GM21786 (cell line): Measurements from ENCODE around the gene TSHZ2.
A peak's percentile ranks its signal among the peaks of the same experiment; 100 is the strongest.

Experiments
- ATAC-seq: cut with Tn5 transposase; IDR thresholded peaks from one replicate; pipeline ENCODE4 v1.9.1; 2021; ENCODE audit not compliant: unreplicated experiment

Gene TSHZ2

DNA sequence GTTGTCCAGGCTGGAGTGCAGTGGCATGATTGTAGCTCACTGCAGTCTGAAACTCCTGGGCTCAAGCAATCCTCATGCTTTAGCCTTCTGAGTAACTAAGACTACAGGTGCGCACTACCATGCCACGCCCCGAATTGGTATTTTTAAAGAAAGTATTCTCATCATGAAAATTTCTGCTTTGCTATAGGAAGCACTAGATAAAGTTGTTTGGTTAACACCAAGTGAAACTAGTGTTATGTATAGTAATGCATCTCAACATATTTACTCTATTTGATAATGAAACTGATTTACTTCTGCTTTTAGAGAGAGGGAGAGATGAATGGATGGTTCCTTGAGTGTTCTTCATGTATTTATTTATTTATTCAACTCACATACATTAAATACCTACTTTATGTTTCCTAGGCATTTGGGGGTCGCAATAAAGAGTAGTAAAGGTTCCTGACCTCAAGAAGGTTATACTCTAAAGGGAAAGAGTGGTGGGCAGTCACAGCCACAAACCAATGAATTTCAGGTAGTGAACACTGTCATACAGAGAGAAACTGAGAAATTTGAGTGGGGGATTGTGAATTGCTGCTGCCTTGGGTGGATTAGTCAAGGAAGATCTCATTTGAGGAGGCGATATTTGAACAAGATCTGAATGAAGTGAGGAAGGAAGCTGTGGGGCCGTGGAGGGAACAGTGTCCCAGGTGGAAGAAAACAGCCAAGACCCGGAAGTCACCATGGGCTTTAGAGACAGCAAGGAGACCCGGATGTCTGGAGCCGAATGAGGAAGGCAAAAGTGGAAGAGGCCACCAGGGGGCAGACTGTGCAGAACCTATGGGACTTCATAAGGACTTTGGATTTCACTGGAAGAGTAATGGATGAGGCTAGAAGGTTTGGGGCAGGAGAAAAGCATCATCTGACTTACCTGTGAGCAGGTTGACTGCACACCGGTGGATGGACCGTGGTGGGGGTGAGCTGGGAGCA lies 185.6 kb downstream of the TSHZ2 start:
- peak; percentile 54 for ATAC-seq

DNA sequence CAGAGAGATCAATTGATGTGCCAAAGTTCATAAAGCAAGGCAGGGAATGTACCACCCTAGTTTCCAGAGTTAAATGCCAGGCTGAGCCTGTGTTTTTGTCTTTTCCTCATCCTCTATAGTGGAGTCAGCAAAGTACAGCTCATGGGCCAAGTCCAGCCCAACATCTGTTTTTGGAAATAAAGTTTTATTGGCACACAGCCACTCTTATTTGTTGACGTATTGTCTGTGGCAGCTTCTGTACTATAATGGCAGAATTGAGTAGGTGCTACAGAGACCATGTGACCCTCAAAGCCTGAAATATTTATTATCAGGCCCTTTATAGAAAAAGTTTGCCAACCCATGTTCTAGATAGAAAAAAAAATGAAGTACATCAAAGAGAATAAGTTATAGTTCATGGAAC lies 187.0 kb downstream of the TSHZ2 start:
- no peak for ATAC-seq

- ATAC-seq = no peak
These were observed 188.9 kb downstream of the TSHZ2 start for GRCh38 chr20:53161073-53161472.

DNA sequence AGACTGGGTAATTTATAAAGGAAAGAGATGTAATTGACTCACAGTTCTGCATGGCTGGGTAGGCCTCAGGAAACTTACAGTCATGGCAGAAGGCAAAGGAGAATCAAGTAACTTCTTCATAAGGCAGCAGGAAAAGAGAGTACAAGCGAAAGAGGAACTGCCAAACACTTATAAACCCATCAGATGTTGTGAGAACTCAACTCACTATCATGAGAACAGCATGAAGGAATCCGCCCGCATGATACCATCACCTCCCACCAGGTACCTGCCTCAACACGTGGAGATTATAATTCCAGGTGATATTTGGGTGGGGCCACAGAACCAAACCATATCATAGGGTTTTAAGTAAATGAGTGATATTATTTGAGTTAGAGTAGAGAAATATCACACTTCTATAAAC lies 189.3 kb downstream of the TSHZ2 start:
- no peak for ATAC-seq

GRCh38 chr20:53162251-53162835 lies 190.2 kb downstream of the TSHZ2 start:
- no peak for ATAC-seq

- no peak for ATAC-seq
These were observed 191.3 kb downstream of the TSHZ2 start for GRCh38 chr20:53163486-53163885.

DNA sequence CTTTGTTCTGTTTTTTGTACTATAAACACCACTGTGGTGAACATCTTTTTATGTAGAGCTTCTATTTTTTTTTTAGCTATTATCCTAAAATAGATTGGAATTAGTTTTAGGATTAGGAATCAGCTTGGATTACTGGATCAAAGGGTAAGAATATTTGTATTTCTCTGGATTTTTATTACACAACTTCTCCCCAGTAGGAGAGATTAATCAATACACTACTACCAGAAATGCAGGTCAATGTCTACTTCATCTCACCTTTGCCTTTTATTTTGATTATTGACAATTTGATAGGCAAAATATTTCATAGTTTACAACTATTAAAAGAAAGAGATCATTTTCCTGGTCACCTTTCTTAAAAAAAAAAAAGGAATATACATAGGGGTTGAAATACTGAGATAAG lies 191.9 kb downstream of the TSHZ2 start:
- no peak for ATAC-seq

DNA sequence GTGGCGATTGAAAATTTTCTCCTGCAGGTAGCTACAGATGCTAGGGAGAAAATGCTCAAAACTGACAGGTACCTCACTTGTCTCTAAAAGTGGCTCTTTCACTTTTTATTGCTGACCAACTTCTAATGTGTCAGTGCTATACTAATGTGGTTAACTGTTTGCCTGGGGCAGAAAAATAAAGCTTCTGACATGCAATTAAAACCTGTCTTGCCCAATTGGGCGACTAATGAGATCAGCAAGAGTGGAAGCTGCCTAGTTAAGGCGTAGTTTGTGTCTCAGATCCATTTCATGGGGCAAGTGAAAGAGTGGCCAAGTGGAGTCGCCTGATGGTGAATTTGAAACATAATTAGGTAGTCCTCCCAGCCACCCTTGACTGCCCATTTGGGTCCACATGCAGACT lies 193.3 kb downstream of the TSHZ2 start:
- no peak for ATAC-seq

DNA sequence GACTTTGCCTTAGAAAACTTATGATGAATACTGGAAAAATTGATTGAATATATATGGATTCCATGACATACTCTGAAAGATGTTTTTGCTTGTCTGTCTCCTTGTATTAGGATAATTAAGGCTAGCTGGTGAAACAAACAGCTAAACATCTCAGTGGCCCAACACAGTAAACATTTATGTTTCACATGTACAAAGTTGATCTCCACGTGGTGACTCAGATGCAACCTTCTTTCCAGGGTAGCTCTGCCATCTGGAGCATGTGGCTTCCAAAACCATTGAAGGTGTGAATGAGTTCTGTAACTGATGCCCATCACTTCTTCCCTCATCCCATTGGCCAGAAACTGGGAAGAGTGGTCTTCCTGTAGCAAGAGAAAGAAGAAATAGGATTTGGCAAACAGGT lies 196.3 kb downstream of the TSHZ2 start:
- no peak for ATAC-seq

- no peak for ATAC-seq
These were observed 198.0 kb downstream of the TSHZ2 start for GRCh38 chr20:53170196-53170595.

- ATAC-seq = no peak
These were observed 198.9 kb downstream of the TSHZ2 start for GRCh38 chr20:53171065-53171464.

- ATAC-seq = no peak
These were observed 202.3 kb downstream of the TSHZ2 start for GRCh38 chr20:53174454-53174853.

DNA sequence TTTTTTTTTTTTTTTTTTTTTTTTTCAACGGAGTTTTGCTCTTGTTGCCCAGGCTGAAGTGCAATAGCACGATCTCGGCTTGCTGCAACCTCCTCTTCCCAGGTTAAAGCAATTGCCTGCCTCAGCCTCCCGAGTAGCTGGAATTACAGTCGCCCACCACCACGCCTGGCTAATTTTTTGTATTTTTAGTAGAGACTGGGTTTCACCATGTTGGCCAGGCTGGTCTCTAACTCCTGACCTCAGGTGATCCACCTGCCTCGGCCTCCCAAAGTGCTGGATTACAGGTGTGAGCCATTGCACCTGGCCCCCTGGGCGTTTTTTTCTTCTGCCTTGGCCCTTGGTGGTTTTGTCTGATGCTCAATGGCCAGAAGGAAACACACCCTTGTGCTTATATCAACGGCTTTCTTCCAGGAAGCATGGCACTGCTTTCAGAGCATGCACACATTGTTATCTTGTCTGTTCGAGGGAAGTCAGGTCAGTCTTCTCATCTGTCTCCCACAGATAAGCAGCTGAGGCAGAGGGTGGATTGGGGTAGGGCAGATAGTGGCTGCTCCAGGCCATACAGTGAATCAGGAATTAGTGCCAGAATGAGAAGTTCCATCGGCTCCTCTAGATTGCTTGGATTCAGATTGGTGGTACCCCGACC lies 203.1 kb downstream of the TSHZ2 start:
- no peak for ATAC-seq

GRCh38 chr20:53176134-53176533 lies 204.0 kb downstream of the TSHZ2 start:
- ATAC-seq = no peak

GRCh38 chr20:53177687-53178086 lies 205.5 kb downstream of the TSHZ2 start:
- no peak for ATAC-seq

GRCh38 chr20:53179749-53180148 lies 207.6 kb downstream of the TSHZ2 start:
- no peak for ATAC-seq

GRCh38 chr20:53180928-53181362 lies 208.8 kb downstream of the TSHZ2 start:
- ATAC-seq = no peak

DNA sequence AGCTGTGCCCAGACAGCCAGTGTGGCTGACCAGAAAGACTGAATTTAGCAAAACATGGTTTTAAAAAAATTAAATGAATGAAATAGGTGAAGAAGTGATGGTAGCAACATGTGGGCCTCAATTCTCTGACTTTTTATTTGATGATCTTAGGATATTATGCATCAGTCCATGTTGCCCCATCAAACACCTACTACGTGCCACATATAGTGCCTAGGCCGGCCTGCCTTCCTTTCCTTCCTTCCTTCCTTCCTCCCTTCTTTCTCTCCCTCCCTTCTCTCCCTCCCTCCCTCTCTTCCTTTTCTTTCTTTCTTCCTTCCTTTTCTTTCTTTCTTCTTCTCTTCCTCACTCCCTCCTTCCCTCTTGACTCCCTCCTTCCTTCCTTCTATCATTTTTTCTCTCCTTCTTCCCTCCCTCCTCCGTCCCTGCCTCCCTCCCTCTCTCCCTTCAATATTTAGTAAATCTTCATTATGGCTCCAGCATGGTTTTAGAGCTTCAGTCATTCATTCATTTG lies 209.8 kb downstream of the TSHZ2 start:
- ATAC-seq = no peak

- ATAC-seq = no peak
These were observed 211.0 kb downstream of the TSHZ2 start for GRCh38 chr20:53183181-53183580.

DNA sequence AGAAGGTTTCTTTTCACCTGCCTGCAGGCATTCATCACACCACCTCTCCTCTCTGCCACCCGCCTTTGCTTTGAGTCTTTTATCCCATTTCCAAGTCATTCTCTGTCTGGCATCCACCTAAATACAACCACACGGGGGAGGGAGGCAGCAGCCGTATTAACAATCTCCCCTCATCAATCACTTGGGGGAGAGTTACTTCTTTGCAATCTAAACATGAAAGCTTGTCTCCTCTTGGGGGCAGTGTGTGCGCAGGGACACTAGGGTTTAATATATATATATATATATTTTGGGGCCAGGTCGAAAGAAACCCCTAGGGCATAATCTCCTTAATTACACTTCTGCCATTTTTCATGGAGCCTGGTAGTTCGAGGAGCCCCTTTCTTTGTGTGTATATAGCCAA lies 214.5 kb downstream of the TSHZ2 start:
- ATAC-seq = no peak

GRCh38 chr20:53187392-53188068 lies 215.4 kb downstream of the TSHZ2 start:
- no peak for ATAC-seq
